Erythroblast (primary cell): Measurements from ENCODE around the gene LGR6.

Source experiments
- GATA1 ChIP-seq: IDR thresholded peaks from 2 replicates; pipeline ENCODE4 v1.6.1; 2011; ENCODE audit warnings: low read depth, mild to moderate bottlenecking, control low read depth, low read length, moderate library complexity
- POLR2A ChIP-seq: IDR thresholded peaks from 2 replicates; pipeline ENCODE4 v1.6.1; 2011; ENCODE audit warnings: mild to moderate bottlenecking, low read length

DNA sequence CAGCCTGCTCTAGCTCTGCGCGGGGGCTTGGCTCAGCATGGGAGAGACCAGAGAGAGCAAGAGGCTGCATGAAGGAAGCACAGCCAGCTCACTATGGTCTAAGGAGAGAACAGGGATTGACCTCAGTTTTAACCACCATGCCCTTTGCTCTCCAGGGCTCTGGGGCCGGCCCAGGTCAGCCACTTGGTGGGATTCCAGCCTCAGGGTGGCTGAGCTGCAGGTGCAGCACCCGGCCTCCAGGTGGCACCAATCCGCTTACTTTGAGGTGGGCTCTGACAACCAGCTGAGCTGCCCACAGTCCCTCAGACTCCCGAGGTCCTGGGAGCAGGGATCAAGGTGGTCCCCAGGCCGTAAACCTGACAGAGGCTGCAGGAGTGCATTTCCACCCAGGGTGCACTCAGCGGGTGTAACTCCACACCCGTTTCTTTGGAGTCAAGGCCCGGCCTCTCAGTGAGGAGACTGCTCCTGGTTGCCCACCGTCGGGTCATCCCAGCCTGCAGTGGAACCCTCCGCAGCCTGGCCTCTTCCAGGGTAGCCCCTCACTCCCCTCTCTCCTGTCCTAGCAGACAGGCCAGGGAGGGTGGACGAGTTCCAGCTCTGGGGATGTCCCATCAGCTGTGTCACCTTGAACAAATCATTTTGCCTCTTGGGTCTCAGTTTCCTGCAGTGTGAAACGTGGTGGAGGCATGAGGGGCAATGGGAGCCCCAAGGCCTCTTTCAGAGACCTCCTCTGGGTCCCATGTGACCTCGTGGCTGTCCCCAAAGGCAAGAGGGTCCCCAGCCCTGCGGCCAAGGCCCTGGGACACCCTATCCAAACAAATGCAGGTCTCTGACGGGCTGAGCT, 607 bp upstream of the LGR6 start:
- TF ChIP-seq POLR2A (no peak), GATA1 (no peak)
